HG03175 (cell line): Measurements from ENCODE around the gene CCDC85A.
A peak's percentile ranks its signal among the peaks of the same experiment; 100 is the strongest.
"Not testable (repeated sequence)": the region's sequence is repeated elsewhere in the genome, so short reads cannot be mapped to it uniquely, and the experiment has no call there.

Source experiments
- ATAC-seq: cut with Tn5 transposase; IDR thresholded peaks from one replicate; pipeline ENCODE4 v1.9.1; 2021; ENCODE audit warnings: mild to moderate bottlenecking, moderate library complexity; ENCODE audit not compliant: unreplicated experiment

Gene CCDC85A

DNA sequence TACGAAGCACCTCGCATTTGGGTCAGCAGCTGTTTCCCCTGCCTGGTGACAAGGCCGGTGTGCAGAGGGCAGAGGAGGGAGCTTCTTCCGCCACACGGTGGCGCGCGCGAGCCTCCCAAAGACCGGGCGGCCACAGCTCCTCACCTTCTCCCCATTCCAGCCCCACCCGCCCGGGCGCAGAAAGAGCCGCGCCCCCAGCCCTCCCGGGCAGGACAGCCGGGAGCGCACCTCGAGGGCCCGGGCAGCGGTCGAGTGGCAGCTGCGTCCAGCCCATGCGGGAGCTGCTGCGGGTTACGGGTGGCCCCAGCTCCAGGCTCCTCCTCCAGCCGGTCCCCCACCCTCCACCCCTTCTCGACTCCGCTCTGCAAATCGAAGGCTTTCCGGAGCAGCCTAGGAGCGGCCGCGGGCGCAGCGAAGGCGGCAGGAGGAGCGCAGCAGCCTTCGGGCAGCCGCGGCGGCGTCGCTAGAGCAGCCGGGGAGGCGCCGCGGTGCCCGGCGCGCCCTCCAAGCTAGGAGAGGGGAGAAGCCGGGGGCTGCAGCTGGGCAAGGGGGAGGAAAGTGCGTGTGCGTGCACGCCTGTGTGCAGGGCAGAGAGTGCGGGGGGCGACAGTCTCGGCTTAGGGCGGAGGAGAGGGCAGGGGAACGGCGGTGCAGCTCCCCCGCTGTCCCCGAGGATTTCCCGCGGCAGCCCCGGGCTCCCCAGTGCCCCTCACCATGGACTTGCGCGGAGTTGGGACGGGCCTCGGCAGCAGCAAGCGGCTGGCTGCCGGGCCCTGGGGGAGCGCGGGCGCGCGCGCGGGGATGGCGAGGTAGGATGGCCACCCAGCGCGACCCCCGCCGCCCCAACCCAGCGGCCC is at the start of gene CCDC85A:
Gene CCDC85A, plus strand, starts transcription at position 348 of the 857 bp plus-strand sequence. CDS start 635 bp downstream, outside the sequence.
- peak; percentile 93 for ATAC-seq

DNA sequence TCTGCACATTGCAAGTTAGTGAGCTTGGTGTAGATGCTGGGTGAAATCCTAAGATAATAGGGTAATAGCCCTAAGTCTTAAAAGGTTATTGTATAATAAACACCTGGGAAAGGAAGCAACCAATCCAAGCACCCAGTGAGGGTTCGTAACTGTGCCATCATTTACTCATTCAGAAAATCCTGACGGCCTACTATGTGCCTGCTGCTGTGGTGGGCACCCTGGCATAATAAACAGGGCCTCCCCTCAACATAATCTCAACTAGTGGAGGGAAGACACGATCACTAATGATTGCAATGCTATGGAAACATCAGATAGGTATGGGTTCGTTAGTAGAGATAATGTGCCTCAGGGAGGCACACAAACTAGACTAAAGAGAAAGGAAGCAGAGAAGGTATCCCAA is 48.9 kb upstream of the CCDC85A start:
- no peak for ATAC-seq

DNA sequence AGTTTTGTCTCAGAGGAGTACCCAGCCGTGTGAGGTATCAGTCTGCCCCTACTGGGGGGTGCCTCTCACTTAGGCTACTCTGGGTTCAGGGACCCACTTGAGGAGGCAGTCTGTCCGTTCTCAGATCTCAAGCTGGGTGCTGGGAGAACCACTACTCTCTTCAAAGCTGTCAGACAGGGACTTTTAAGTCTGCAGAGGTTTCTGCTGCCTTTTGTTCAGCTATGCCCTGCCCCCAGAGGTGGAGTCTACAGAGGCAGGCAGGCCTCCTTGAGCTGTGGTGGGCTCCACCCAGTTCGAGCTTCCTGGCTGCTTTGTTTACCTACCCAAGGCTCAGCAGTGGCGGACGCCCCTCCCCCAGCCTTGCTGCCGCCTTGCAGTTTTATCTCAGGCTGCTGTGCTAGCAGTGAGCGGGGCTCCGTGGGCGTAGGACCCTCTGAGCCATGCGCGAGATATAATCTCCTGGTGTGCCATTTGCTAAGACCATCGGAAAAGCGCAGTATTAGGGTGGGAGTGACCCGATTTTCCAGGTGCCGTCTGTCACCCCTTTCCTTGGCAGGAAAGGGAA is 41.2 kb upstream of the CCDC85A start:
- ATAC-seq = not testable (repeated sequence)

DNA sequence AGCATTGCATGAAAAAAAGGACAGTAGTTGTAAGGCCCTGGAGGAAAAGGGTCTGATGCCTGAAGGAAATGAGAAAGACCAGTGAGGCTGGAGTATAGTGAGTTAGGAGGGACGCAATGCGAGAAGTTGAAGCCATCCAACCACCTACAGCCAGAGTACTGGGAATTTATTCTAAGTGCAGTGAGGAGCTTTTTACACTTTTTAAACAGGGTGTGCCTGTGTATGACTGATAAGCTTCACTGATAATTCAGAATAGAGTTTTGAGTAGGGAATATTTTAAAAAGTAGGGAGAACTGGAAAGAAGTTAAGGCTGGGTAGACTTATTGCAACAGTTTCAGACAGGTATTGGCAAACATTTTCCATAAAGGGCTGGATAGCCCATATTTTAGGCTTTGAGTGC is 35.9 kb upstream of the CCDC85A start:
- no peak for ATAC-seq

DNA sequence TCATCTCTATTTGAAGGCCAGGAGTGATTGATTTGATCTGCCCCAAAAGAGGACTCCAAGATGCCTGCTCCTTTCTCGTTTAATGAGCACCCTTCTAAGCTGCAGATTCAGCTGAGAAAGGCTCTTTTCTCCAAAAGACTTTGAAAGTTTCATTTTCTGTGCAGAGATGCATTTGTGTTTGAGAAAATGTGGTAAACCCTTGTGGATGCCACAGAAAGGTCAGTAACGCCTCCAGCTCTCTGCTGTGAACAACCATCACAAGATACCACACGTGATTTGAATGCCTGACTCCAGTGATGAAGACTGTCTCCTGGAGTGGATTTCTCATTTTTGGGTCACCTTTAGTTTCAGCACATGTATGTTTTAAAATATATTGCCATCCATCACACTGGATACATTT is 35.0 kb upstream of the CCDC85A start:
- ATAC-seq = no peak

DNA sequence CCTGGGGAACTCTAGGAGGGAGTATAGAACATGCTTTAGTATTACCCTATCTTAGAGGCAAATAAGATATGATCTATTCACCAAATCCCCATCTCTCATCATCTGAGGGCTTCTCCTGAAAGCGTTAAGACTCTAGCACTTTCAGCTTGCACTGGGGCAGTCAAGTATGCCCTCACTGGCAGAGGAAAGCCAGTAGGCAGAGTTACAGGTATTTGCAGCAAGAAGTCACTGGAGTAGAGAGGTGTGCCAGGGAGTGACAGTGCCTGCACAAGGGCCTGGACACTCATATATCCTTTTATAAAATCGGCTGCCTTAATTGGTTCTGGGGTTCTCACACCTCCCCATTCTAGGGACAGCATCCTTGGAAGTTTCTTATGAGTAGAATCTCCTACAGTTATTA is 31.9 kb upstream of the CCDC85A start:
- no peak for ATAC-seq

DNA sequence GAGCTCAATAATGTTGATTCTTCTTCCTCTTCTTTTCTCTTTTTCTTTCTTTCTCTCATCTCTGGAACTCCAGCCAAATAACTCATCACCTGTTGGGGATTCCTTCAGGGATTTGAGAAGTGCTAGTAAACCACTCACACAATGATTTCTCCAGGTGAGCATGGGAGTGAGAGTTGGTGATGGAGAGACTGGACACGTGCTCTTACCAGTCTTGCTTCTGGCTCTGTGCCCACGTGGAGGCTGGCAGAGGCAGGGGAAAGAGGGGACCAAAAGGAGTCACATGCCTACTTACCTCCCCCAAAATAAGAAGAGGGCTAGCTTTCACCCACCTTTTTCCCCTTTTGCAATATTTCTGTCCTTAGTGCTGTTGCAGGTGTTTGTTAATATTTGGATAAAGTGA is 28.6 kb upstream of the CCDC85A start:
- no peak for ATAC-seq

DNA sequence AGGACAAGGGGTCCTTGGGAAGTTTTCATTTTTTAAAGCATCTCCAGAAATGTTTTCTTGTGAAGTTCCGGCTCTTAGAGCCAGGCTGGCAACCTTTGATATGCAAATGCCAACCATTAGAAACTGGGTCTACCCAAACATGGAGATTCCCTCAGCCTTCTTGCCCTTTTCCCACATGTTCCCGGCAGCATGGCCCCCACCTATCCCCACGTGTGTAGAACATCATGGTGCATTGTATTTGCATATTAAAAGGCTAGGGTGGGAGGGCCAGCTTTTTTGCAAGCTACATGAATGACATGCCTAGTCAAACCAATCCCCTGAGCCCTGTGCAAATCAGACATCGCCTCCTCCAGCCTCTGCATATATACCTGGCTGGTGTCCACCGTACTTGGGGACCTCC is 23.9 kb upstream of the CCDC85A start:
- ATAC-seq = not testable (repeated sequence)

DNA sequence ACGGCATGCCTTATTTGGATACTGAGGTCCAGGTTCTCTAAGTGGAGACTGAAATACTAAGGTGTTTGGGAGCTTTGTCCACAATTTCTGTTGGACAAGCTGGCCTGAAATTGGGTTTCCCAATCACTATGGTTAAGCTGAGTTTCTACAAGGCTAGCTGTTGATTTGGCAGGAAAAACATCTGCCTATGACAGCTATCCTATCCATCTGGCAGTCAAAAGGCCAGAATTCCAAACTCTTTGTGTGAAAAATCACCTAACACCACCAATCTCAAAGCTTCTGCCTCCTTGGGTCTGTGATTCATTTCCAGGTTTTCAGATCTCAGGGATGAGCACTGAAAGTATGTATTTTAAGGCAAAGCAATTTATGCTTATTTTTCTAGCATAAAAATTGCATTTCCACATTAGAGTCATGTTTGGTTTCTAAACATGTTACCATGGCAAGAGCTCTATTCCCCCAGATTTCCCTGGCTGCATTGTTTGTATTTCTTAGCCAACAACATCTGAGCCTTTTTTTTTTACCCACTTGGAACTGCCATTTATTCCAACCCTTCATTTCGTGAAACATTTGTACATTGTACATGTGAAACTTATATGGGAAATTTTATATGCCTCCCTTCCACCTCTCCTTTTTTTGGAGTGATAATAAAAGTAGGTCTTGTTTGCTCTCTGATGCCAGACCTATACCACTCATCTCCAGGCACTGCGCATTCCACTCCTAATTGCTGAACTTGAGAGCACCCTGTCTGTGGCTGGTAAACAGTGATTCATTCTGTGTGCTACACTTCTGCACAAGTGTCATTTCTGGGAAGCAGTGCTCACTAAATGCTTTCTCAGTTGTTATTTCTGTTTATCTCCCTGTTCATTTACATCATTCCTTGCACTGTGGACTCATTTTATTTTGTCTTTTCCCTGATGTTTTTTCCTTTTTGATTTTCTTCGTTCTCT is 15.9 kb upstream of the CCDC85A start:
- no peak for ATAC-seq

DNA sequence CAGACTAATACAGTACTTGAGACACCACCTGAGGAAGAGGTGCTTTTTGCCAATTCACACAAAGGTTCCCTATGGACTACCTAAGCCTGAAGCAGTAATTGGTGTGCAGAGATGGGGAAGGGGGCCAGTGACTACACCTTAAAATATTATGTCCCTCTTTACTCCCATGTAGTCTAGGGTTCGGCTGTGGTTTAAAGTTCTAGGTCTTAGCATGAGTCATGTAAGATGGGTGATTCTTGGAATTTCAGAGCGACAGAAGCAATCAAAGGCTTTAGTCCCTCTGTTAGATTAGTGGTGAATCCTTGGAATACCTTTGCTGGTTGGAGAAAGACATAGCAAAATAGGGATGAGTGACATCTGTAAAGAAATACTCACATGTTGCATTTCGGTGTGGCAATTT is 14.3 kb upstream of the CCDC85A start:
- ATAC-seq = no peak

DNA sequence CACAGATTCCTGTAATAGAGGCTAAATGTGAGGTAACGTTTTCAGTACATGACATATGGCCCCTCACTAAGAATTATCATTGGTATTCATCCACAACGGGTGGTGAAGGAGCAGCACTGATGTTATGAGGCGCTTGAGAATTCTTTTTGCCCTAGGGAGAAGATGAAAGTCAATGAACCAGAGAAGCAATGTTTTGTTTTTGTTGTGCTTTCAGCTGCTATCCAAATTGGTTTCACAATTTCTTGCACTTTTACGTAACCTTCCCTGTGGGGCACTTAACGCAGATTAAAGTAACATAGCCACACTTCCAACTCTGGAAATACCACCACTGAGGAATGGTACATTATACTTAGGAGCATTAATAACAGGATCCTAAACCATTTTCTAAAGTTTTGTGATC is 13.3 kb upstream of the CCDC85A start:
- no peak for ATAC-seq

DNA sequence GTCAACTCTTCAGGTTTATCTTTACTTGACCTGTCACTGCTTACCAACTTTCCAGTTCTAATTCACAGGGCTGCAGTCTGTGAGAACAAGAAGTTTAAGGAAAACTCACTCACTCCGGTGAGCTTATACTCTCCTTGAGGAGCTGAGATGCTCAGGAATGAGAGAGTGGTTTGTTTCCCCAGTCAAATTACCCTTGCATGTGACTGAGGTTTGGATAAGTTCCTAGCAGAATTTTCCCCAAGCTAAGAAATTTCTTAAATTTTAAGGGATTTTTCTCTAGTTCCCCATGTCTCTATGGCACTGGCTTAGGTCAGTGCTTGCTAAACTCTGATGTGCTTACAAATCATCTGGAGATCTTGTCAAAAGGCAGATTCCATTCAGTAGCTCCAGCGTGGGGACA is 12.8 kb upstream of the CCDC85A start:
- ATAC-seq = no peak

DNA sequence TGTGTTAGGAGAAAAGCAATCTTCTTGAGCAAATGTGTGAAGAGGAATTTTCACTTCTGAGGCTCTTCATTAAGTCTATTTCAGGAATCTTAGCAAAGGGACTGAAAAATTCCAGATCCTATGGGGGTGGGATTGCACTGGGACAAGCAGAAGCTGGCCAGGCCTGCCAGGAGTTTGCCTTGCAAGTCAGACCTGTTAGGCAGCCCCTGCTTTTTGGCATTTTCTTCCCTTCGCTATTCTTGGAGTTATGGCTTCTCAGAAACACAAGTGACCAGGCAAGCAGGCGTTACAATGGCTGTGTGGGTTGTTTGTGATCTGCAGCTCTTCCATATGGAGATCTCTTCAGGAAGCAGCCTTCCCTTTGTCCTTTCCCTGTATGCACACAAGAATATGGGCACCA is 8.0 kb upstream of the CCDC85A start:
- no peak for ATAC-seq

DNA sequence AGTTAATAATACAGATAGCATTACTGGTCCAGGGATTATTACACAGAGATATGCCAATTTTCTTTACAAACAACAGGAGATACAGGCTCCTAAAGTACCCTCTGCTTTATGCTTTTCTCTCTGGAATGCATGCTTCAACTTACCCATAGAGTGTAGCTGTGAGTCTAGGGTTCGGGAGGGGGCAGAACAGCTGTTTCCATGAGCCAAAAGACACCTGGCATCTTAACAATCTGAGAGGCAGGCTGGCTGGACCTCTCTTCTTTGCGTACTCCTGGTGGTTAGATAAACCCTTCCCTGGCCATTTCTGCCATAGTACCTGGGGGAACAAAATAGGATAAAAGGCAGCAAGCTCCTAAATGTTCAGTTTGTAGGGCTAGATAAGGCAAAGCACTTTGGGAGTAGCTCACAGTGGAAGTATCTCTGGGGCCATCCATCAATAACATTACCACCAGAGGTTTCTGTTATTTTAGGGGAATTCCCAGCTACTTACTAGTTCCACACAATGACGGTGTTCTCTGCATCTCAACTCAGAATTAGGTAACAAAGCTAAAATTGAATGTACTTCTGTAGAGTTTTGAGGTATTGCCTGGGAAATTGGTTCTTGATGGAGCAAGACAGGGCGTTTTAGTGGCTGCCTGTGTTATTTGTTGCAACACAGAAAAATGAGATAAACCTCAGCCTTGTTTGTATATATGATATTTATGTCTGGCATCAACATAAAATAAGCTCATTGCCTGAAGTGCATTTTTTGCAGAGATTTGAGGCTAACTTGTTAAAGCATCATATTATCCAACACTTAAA is 6.2 kb upstream of the CCDC85A start:
- no peak for ATAC-seq

DNA sequence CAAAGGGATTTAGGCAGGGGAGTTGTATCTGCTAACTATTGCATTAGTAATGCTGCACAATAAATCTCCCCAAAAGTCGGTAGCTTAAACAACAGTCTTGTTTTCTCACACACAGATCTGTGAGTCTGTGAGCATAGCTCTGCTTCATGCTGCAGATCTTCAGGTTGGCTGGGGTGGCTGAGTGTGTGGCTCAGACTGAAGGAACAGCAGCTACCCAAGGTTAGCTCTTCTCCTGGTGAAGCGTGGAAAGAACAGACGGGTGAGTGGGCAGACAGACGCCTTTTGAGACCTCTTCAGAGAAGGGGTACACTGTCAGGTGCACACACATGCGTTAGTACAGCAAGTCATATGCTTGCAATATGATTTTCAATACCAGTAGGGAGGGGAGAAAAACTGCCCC is 3.9 kb upstream of the CCDC85A start:
- ATAC-seq = no peak

DNA sequence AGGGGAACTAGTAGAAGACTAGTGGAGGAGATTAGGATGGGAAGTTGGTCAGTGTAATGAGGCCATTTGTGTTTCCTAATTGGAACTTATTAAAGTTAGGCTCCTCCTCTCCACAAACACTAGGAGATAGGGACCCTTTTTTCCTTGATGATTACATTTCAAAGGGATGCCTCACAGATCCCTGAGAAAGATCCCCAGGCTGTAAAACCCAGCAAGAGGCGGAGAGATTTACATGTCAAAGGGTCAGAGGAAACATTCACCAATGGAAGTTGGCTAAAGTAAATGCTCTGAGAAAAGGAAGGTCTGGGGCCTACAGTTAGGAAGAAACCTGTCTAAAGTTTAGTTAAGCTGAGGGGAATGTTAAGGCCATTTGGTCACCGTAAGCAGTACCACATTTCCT is 1.4 kb upstream of the CCDC85A start:
- ATAC-seq = no peak

DNA sequence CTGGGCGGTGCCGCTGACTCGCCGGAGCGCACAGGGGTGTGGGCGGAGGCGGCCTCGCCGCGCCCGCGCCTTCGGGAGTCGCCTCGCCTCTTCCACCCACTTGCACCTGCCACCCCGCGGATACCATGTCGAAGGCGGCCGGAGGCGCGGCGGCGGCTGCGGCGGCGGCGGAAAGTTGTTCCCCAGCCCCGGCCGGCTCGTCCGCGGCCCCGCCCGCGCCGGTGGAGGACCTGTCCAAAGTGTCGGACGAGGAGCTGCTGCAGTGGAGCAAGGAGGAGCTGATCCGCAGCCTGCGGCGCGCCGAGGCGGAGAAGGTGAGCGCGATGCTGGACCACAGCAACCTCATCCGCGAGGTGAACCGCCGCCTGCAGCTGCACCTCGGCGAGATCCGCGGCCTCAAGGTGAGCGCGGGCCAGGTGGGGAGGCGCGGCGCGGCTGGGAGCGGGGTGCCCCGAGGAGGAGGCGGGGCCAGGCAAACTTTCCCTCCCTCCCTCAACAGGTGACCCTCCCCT is 766 bp downstream of the CCDC85A start:
- no peak for ATAC-seq

DNA sequence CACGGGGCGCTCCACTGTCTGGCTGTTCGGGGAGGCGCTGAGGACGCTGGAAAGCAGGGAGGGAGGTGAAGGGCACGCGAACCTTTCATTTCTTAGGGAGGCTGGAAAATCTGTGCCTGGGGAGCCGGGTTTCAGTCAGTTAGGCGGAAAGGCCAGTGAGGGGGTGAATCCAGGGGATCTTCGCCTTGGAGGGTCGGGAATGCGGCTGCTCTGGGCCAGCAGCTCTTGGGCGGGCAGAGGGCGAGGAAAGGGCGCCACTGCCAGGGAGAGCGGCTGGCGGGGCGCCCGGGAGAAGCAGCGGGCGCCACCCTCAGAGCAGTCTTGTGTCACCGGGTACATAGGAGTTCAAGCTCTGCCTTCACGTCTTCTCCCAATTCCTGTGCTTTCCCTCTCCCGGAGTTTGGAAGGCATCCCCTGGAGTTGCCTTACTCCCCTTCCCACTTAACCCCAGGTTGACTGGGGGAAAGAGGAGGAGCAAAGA is 1.4 kb downstream of the CCDC85A start:
- ATAC-seq = no peak

DNA sequence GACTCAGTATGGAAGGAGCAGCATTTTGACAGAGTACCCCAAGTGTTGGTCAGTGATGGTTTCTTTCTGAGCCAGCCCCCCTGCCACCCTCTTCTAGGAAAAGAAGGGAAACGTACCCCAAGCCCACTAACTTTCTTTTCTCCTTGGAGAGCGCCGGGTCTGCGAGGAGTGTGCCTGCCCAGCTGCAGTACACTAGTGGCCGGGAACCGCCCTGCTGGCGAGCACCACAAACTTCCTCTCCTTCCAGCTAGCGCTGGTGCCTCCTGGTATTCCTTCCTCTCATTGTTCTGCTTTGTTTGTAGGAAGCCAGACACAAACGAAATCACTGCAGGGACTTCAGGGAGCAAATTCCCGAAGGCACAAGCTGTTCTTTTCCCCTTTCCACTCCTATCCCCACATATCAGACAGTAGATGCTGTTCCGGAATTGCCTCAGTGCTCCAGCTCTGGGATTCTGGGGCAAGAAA is 1.8 kb downstream of the CCDC85A start:
- no peak for ATAC-seq

DNA sequence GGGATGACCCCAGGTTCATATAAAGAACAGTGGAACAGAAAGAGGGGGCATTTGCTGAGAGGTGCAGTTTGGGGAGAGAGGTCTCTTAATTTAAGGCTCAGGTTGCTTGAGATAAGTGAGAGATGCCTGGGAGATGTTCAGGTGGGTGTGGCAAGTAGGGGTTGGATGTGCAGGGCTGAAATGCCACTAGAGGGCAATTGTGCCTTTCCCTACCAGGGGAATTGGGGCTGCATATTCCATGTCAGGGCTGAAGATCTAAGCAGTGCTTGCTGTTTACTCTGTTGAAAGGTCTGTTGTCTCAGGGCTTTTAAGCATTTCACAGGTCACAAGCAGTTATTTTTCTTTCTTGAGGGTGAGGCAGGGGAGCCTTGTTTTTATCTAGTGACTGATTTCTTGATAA is 7.8 kb downstream of the CCDC85A start:
- no peak for ATAC-seq
